GM12872 (cell line): ENCODE measurements around the gene NMNAT2.

Experiments used
- TF ChIP-seq, protein P1 (sequence below): IDR thresholded peaks from 3 replicates; pipeline ENCODE4 v1.5.1; 2011; ENCODE audit warnings: low read depth, mild to moderate bottlenecking, low read length, moderate library complexity; ENCODE audit not compliant: insufficient read depth

Gene NMNAT2

DNA sequence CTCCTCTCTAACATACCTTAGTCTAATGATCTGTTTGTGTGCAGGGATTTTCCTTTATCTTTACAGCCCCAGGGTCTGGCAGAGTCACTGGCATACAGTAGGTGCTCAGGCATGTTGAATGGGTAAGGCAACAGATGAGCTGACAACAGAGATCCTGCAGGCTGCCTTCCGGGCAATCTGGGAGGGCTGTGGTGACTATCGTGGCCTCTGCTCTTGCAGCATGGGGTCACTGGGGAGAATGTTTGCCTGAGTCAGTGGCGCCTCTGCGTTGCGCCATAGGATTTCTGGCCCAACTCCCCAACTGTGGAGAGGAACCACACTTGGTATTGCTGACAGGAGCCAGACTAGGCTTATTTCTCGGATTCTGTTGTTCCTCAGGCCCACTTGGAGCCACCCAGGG, 138.3 kb downstream of the NMNAT2 start:
- TF ChIP-seq, protein P1, sequence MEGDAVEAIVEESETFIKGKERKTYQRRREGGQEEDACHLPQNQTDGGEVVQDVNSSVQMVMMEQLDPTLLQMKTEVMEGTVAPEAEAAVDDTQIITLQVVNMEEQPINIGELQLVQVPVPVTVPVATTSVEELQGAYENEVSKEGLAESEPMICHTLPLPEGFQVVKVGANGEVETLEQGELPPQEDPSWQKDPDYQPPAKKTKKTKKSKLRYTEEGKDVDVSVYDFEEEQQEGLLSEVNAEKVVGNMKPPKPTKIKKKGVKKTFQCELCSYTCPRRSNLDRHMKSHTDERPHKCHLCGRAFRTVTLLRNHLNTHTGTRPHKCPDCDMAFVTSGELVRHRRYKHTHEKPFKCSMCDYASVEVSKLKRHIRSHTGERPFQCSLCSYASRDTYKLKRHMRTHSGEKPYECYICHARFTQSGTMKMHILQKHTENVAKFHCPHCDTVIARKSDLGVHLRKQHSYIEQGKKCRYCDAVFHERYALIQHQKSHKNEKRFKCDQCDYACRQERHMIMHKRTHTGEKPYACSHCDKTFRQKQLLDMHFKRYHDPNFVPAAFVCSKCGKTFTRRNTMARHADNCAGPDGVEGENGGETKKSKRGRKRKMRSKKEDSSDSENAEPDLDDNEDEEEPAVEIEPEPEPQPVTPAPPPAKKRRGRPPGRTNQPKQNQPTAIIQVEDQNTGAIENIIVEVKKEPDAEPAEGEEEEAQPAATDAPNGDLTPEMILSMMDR = no peak

DNA sequence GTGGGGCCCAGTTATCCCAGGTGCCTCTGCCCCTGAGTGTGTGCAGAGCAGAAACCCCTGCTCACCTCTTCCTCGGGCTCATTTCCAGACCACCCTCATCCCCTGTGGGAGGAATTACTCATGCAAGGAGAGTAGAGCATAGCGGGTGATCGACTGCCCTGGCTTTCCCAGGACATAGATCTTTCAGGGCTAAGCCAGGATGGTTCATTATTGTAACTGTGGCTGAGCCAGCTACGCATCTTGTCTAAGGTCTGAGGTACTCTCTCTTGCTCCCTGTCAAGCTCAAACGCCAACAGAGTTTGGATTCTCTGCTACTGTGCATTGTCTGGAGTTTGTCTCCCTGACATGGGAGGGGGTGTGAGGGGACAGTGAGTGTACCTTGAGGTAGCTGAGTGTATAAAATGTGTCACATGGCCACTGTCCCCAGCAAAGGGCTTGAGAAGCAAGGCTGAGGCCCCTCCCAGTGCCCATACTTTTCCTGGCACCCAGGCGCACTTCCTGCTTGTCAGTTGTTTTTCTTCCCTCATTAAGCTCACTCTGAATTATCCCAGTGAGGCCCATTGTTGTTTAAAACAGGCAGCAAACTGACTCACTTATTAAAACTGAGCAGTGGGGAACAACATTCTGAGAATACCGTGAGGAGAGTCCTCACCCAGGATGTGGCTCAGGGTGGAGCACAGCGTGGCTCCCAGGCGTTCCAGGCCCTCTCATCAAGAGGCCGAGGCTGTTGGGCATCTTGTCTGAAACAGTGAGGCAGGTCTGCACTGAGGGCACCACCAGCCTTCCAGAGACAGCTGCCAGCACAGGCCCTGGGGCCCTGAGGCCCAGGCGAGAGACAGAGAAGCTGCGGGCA, 139.2 kb downstream of the NMNAT2 start:
- TF ChIP-seq, protein P1 = no peak

DNA sequence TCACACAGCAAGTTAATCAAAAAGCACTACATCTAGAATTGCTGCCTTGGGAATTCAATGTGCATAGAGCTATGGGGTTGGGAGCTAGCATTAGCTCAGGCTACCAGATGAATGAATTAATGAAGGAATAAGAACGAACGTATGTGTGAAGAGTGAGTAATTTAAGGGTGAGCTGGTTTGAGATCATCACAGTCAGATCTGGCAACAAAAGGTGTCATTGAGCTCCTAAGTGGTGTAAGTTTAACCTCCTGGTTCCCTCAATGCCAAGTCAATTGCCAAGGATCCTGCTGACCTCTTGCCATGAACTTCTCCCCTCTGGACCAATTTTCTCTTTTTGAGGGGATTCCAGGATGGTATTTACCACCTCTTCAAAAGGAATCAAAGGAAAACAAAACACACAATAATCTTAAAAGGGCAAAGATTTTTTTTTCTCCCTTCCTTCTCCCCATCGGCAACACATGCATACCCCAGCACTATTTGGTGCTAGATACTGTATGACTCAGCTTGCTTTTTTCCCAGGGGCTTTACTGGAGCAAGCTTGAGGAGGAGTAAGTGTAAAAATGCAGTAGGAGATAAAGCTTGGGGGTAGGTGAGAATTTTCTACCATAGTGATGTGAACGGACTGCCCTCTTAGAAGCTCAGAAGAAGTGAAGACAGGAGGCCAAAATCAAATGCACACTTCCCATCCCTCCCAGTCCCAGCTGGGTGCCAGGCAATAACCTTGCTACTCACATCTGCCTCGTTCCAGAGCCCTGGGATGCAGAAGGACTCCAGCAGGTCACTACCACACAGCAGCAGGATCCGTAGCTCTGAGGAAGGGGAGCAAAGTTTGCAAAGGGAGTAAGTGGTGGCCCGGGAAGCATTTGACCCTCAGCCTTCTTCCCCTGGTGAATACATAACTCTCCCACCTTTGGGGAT, 140.1 kb downstream of the NMNAT2 start:
- TF ChIP-seq, protein P1 = no peak

DNA sequence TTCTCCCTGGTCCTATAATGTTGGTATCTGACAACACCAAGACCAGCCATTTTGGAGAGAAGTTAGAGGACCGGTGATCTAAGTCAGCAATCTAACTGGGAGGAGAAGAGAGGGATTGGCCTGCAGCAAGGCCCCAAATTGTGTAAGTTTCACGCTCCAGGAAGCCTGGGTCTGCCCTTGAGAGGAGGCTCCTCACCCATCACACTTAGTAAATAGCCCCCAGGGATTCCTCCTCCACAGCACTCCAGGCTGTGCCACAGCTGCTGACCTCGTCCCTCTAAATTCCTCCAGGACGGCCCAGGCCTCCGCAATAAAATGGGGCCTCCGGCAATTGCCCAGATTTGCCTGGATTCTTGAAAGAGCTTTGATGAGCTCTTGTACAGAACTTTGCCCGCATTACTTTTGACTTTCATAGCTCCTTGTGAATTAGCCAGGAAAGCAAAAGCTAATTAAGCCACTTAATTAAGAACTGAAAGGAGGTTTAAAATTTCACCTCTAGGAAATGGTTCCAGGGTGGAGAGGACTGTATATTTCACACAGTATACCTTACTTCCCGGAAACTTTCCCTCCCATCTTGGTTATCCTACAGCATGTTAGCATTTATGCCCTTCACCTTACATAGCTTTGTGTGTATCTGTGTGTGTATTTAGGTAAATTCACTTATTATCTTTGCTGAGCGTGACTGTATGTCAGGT, 141.6 kb downstream of the NMNAT2 start:
- TF ChIP-seq, protein P1 = no peak

DNA sequence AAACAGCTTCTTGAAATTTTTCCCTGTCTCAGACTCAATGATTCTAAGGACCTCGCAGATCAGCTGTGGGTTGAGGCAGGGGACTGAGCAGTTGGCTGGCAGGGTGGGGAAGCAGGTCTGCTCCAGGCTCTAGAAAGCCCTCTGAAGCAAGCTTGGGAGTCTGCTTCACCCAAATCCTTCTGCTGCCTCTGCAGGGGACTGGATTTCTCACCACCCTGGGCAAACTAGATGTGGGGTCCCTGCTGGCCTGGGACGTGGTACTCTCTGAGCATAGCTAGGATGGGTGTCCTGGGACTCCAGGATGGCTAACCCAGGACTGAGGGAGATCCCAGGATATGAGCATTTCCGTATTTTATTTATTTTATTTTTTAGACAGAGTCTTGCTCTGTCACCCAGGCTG, 142.9 kb downstream of the NMNAT2 start:
- TF ChIP-seq, protein P1 = no peak

DNA sequence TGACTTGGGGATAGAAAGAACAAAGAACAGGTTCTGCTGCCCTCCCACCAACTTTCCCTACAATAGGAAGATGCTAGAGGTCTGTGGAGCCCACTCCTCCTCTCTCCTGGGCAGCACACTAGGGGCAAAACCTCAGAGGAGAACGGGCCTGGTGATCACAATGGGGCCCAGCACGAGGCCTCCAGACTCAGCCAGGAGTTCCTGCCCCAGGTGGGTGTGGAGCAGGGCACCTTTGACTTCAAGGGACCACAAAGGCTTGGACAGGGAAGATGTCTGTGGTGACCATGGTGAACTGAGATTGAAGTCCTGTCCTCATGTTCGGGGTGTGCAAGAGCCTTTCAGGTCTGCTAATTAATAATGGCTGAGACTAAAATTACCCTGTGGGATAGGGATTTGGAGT, 143.3 kb downstream of the NMNAT2 start:
- TF ChIP-seq, protein P1 = no peak

DNA sequence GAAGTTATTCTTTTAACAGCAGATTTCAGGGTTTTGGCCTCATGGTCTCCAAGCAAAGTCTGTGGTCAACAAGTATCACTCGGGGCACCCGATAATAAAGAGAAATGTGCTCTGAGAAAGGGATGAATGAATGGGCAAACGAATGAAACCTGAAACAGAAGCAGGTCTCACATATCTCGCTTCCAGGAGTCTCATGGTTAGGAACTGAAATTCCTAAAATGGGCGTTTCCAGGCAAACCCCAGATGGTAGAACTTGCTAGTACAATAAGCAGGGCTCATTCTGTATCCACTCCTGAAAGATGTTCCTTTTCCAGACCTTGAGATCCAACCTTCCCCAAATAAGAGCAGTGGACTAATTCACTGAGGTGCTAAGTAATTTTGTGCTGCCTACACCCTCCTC, 144.9 kb downstream of the NMNAT2 start:
- TF ChIP-seq, protein P1 = no peak
